GM18907 (cell line): ENCODE results near the gene SOST.

Experiments used
- ATAC-seq: cut with Tn5 transposase; IDR thresholded peaks from one replicate; pipeline ENCODE4 v1.9.1; 2021; ENCODE audit warnings: mild to moderate bottlenecking, moderate library complexity; ENCODE audit not compliant: unreplicated experiment

The SOST gene

DNA sequence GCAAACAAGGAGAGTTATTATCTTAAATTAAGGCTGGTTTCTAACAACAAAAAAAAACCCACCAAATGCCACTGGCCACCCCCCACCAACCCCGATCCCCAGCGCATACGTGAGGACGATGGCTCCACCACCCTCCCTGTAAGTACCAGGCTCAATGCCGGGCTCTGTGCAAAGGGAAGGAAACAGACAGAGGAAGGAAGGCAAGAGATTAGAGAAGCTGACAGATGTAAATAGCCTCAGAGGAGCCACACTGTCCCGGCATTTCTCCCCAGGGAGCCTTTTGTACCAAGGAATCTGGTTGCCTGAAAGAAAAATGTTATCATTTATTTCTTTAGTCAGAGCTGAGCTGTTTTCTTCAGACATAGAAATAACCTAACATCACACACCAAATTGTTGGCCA, 13.1 kb downstream of the SOST start:
- no peak for ATAC-seq

DNA sequence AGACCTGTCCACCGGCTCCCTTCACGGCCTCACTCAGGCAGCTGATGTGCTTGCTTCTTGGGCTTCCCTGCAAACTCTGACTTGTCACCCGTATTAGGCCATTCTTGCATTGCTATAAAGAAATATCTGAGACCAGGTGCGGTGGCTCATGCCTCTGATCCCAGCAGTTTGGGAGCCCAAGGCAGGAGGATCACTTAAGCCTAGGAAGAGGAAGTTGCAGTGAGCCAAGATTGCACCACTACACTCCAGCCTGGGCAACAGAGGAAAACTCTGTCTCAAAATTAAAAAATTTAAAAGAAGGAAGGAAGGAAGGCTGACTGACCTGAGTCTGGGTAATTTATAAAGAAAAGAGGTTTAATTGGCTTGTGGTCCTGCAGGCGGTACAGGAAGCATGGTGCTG, 17.0 kb downstream of the SOST start:
- no peak for ATAC-seq

DNA sequence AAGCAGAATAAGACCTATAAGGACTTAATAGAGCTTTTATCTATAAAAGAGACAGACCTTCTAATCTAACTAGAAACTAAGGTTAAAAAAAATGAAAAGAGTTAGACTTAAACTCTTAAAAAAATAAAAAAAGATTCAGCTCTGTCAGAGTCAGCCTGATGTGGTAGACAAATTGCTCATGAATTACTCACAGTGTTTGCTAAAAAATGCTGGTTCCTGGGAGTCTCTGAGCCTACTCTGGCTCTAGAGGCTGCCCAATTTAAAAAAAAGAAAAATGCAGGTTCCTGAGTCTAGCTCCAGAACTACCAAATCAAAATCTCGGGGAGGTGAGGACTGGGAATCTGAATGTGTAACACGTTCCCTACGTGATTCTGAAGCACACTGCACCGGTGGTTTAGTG, 18.1 kb downstream of the SOST start:
- no peak for ATAC-seq

DNA sequence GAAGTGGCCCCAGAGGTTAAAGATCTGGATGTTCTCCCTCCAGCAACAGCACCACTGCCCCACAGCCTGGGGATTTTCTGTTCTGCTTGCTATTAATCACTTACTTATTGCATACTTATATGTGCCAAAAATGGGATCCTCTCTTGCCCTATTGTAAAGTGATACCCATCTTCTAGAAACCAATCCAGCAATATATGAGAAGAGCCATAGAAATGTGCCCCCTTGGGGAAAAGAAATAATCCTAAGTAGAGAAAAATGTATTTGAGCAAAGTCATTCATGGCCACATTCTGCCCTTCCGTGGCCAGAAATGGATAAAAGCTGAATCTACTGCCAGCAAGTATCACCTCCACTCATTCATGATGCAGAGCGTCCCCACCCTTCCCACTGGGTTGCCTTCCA, 20.9 kb downstream of the SOST start:
- ATAC-seq: no peak

DNA sequence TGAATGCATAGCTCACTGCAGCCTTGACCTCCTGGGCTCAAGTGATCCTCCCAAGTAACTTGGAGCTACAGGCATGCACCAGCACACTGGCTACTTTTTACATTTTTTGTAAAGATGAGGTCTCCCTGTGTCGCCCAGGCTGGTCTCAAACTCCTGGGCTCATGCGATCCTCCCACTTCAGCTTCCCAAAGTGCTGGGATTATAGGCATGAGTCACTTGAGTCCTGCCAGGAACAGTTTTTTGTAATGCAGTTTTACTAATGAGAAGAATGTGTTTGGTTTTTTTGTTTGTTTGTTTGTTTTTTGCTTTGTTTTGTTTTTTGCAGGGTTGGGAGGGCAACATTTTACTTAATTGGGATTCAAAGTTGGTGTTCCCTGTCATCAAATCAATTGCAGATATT, 22.2 kb downstream of the SOST start:
- no peak for ATAC-seq

DNA sequence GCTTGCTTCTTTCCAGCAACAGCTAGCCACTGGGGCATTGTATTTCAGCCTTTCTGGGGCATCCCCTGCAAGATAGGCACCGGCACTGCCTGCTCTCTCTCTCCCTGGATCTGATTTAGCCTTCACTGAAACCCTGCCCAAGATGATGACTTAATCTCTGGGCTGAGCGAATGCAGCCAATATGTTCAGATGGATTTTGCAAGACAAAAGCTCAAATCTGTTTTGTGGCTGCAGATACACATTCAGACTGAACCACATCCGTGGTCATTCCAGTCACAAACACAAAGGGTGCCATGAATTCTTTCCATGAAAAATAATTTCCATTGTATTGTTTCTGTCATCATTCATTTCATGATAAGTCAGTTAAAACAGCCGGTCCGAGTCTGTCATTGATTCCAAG, 24.2 kb downstream of the SOST start:
- no peak for ATAC-seq

DNA sequence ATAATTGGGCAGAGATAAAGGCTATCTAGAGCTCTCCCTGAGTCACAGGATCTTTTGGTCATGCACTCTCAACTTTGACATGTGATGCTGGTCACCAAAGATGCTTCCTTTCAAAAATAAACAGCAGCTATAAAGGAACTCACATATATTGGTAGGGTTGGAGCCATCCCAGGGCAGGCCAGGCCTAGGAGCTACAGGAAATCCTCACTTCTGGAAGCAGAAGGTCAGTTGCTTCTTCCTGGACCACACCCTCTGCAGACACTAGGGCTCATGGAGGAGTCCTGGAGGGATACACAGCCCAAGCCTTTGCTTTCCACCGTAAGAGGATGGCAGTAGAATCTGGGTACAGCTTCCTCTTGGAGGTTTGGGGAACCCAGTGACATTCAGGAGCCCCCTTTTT, 24.6 kb downstream of the SOST start:
- no peak for ATAC-seq

DNA sequence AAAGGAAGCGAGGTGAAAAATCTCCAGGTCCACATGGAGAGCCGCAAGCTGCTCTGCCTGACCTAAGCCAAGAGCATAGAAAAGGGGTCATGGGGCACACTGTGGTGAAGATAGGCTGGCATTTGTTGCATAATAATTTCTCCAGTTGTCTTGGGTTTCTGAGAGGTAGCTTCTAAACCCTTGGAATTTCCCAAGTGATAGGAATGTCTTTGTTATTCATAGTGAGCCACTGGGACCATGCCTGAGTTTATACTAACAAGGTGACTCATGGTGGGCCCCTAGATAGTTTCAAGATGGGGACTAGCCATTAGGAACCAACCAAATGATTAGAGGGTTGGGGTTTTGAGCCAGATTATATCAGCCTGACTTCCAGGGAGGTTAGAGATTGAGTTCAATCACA, 25.6 kb downstream of the SOST start:
- no peak for ATAC-seq

DNA sequence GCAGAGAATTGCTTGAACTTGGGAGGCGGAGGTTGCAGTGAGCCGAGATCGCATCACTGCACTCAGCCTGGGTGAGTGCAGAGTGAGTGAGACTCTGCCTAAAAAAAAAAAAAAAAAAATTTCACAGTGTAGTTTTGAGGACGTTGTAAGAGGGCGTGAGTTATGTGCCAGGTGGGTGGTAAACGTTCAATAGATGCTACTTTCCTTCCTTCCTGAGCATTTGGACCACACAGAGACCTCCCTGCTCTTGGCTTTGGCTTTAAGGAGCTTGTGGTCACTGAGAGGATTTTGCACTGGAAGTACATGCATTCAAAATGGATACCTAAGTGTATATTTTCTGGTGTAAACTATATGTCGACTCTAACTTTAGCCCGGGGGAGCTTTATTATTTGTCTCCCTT, 30.5 kb downstream of the SOST start:
- no peak for ATAC-seq

DNA sequence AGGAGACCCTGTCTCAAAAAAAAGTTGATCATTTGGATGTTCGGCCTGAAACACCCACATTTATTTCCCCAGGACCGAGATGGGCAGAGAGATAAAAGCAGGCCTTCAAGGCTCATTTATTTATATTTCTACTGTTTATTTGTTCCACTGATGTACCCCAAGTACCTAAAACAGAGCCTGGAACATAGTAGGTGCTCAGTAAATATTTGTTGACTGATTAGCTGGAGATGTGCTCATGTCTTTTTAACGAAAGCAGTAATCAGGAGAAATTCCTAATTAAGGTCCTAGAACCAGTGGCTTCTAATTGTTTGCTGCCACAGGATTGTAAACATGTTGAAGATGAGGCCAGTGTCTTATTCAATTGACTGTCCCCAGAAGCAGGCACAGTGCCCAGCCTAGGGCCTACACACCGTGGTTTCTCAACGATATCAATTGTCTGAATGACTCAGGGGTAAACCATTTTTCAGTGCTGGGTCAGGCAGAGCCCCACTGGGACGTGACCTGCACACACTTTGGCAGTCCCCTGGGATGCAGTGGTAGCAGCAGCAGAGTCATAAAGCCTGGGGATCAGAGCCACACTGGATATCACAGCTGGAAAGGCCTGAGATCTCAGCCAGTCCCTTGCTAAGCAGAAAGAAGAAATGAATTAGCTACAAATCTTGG, 34.8 kb downstream of the SOST start:
- ATAC-seq: no peak

DNA sequence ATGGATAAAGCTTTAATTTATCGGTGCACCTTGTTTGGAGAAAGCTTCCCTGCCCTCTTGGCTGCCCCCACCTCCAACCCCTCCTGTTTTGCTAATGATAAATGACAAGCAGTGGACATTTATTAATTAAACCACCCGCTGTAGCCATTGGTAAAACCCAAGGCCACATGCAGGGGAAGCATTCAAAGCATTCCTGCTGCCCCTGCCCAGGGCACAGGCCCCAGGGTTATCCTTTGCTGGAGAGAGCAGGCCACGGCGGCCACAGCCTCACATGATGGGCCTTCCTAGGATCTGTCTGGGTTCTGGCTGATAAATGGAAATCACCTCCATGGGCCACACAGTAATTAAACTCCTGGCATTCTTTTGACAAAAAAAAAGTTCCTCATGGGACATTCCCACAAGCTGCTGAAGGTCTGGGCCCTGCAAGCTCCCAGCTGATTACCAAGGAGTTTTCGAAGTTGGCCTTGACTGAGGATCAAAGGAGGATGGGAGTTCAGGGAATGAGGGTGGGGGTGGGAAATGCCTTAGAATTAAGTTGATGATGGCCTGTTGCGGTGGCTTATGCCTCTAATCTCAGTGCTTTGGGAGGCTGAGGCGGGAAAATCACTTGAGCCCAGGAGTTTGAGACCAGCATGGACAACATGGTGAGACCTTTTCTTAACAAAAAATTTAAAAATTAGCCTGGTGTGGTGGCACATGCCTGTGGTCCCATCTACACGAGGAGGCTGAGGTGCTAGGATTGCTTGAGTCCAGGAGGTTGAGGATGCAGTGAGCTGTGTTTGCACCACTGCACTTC, 35.5 kb downstream of the SOST start:
- no peak for ATAC-seq

DNA sequence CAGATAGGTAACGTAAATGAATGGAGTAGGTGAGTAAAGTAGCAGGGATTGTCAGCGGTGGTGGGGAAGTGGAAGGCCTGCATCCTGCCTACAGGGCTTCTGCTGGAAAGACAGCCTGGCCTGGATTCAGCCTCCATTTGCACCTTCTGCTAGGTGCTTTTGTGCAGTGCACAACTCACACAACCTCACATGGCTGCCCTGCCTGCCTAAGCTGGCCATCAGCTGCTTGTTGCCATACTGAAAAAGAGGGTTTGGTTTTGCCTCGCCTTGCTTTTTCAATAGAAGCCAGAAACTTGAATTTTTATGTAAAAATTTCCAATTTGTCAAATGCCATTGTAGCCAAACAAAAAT, 36.3 kb downstream of the SOST start:
- no peak for ATAC-seq

DNA sequence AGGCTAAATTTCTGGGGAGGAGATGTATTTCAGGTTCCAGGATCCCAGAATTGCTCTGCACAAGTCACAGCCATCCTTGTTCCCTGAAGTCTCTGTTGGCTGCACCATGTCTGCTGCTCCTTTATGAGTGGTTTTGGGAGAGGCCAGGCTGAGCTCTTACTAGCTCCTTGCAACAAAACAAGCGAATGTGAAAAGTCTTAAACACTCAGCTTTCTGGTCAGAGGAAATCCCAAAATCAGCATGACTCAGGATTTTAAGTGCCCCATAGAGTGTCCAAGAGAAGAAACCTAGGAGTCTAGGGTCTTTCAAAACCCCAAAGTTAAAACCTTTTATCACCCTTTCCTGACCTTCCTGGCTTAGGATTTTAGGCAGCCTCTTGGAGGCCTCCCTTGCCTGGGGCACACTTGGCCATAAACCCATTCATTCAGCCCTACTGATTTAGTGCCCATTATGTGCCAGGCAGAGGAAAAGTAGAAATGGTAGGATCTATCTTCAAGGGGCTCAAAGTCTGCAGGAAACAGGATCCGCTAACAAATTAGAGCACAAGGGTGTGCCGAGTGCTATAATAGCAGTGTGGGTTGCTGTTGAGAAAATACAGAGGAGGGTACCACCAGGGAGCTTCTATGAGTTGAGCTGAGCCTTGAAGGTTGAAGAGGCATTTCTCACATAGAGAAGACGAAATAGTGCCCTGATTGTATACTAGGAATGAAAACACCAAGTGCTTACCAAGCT, 36.9 kb downstream of the SOST start:
- ATAC-seq: no peak

DNA sequence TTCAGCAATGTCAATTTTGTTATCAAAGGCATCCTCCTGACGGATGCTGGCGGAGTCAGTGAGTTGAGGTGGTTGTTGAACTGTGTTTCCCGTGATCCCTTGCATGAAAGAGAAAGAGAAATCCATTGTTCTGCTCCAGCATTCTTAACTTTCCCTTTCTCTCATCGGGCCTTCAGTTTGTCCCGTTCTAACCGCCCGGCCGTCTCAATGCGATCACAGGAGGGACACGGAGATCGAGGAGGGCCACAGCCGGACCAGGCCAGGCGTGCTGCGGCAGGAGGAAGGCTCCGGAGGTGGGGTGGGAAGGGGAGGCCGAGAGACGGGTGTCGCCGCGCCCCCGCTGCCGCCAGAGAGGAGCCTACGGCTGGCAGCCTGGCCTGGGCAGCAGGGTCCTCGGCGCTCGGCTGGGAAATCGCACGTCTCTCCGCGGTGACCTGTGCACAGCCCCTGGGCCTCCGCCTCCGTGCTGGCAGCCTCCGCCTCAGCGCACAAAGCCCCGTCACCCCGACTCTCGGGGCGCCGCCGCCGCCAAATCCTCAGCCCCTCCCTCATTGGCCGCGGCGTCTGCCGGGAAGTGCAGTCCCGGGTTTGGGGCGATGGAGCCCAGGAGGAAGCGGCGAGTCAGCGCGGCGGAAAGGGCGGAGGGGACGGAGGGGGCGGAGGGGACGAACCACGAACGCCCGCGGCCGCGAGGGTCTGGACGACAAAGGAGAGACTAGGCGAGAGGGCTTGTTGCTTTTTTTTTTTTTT, 38.1 kb downstream of the SOST start:
- peak; percentile 55 for ATAC-seq

DNA sequence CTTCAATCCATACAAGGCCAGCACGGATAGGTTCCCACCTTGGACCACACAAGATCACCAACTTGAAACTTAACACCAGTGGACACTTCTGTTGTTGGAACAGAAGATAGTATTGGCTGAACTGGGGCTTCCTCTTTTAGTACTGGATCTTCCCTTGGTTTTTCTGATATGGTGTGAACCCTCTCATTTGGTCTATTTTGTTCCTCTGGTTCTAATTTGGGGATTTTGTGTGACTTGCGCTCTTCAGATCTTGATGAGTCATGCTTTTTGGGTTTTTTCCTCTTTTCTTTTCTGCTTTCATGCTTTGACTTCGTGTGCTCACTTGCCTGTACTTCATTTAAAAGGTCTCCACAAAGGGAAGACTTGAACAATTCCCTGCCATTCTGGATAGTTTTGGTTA, 39.0 kb downstream of the SOST start:
- ATAC-seq: no peak

DNA sequence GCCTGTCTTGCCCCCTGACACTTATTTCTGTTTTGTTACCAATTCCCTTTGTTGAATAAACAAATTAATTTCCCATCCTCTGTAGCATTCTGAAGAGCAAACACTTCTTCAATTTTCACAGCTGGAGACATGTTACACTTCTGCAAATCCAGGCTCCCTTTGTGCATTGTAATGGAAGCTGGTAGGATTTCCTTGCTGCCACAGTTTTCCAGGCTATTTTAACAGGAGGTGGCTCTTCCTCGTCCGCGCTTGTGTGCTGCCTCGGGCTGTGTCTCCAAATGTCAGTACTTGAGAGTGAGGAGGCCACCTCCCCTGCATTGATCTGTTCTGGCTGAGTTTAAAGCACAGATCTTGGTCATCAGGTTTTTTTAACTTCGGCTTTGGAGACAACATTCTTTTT, 40.0 kb downstream of the SOST start:
- no peak for ATAC-seq

DNA sequence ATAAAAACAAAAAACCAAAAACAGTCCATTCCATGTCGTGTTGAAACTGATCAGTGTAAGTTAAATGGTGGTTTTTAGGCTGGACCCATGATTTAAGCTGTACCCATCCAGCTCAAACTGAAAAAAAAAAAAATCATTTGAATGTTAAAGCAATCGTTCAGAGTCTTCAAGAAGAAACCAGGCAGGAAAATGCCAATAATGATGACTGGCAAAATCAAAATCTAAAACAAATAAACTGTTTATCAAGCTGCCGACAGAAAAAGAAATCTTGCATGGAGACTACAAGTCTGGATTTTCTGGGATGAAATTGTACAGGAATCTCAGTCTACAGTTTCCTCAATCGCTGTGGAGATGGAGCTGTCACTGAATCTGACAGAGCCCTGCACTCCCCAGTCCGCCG, 40.7 kb downstream of the SOST start:
- no peak for ATAC-seq

DNA sequence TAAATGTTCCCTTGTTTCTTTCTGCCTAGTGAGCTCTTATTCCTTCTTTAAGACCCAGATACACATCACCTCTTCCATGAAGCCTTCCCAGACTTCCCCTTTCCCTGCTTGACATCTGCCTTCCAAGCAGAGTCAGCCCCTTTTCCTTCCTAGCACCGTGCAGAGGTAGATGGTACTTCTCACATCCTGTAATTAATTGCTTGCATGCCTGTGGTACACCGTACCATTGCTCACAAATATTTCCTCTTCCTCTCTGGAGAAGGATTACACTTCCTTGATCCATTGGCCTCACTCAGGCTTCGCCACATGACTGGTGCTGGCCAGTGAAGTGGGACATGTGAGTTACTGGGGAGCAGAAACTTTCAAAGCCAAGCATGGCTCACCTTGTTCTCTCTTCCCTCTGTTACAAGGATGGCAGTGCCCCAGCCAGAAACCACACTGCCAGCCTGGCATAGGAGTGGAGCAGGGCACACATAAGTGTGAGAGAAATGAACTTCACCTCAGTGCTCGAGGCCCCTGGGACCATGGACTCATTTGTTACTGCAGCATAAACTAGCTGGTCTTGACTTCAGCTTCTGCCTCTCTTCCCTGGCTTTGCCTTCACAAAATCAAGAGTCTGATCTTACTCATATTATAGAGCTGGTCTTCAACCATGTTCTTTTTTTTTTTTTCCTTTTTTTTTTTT, 44.0 kb downstream of the SOST start:
- ATAC-seq: no peak

DNA sequence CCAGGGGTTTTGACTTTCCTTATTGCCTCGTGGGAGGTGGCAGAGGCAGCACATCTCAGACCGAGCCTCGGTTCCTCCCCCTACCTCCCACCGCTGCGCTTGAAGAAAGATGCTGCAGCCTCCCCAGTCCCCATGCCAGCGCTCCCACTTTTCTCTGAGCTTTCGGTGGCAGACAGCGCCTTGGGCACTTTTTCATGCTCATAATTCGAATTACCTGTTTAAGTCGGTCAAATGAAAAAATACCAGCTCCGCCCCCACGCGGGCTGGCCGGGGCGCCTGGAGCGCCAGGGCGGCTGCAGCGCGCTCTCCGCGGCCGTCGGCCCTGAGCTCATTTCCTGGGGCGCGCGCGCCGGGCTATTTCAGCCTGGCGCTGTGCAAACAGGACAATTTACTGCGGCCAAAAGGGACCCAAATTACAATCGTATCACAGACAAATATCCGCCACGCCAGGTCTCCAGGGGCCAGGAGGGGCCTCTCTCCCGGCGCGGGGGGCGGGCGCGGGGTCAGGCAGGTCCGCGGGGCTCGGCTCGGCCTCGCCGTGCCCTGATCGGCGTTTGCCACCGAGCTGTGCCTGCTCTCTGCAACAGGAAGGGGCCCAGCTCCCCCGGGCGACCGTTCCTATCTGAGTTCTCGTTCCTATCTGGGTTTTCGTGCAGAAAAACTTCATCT, 45.0 kb downstream of the SOST start:
- no peak for ATAC-seq

DNA sequence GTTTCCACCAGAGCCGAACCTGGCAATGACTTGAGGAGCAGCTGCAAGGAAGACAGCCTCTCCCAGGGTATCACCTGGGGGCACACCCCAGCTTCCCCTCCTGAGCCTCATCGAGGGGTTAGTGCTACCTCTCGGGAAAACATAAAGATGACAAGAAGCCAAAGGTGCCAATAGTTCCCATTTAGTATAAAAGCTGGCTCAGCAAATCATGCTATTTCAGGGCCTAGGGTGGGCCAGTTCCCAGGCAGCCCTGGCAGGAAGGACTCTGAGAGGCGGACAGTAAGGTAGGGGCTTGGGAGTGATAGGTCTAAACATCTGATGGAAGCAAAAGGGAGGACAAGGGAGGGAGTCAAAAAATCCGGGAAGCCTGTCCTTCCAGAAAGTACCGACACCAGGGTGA, 46.2 kb downstream of the SOST start:
- no peak for ATAC-seq
